Neural cell (in vitro differentiated cells): ENCODE measurements around the gene PDZRN3. TPM values are rescaled to one million over a fixed set of nuclear protein-coding genes. Genes with fewer than 3 reads are reported as not detected.

Source experiments
- H2AFZ ChIP-seq: fragments of 200-600, 300-800 bp; sonication (generic), shearing (Covaris generic); 2 replicates; pipeline ENCODE4 v1.6.0; 2014; ENCODE audit warnings: low read depth, mild to moderate bottlenecking, antibody characterized with exemption, low read length, moderate library complexity
- H3F3A ChIP-seq: fragments of 200-600 bp; shearing (Covaris generic); 2 replicates; pipeline ENCODE4 v1.6.1; 2016; ENCODE audit warnings: mild to moderate bottlenecking, moderate library complexity, mixed read lengths, antibody characterized with exemption, low read length; ENCODE audit not compliant: insufficient read depth, poor library complexity, severe bottlenecking
- H3K27ac ChIP-seq: fragments of 200-600, 300-800 bp; sonication (generic), shearing (Covaris generic); 2 replicates; pipeline ENCODE4 v1.5.1; 2014; ENCODE audit warnings: mild to moderate bottlenecking, low read length, moderate library complexity
- H3K27me3 ChIP-seq: fragments of 300-800, 200-600 bp; sonication (generic), shearing (Covaris generic); 2 replicates; pipeline ENCODE4 v1.6.0; 2014; ENCODE audit warnings: mild to moderate bottlenecking, low read depth, low read length, moderate library complexity; ENCODE audit not compliant: insufficient read depth
- H3K36me3 ChIP-seq: fragments of 300-800, 200-600 bp; sonication (generic), shearing (Covaris generic); 2 replicates; pipeline ENCODE4 v1.5.1; 2014; ENCODE audit warnings: mild to moderate bottlenecking, antibody characterized with exemption, low read length, moderate library complexity; ENCODE audit not compliant: insufficient read depth
- H3K4me2 ChIP-seq: fragments of 300-800, 200-600 bp; sonication (generic), shearing (Covaris generic); 2 replicates; pipeline ENCODE4 v1.6.0; 2014; ENCODE audit warnings: mild to moderate bottlenecking, low read length
- H3K4me3 ChIP-seq: fragments of 300-800, 200-600 bp; sonication (generic), shearing (Covaris generic); 2 replicates; pipeline ENCODE4 v1.5.1; 2014; ENCODE audit warnings: mild to moderate bottlenecking, low read length, moderate library complexity
- H3K79me2 ChIP-seq: fragments of 200-600 bp; shearing (Covaris generic); replicated peaks from 2 replicates; pipeline ENCODE4 v1.6.0; 2014; ENCODE audit warnings: mild to moderate bottlenecking, low read length, moderate library complexity; ENCODE audit not compliant: insufficient read depth
- H3K9ac ChIP-seq: fragments of 300-800, 200-600 bp; sonication (generic), shearing (Covaris generic); 2 replicates; pipeline ENCODE4 v1.6.1; 2016; ENCODE audit warnings: mild to moderate bottlenecking, low read length, mixed read lengths
- H3K9me2 ChIP-seq: fragments of 200-600 bp; shearing (Covaris generic); 2 replicates; pipeline ENCODE4 v1.6.1; 2016; ENCODE audit warnings: mild to moderate bottlenecking, low read length, mixed read lengths; ENCODE audit not compliant: insufficient read depth
- H3K9me3 ChIP-seq: fragments of 200-600, 300-800 bp; sonication (generic), shearing (Covaris generic); 2 replicates; pipeline ENCODE4 v1.6.1; 2016; ENCODE audit warnings: mild to moderate bottlenecking, mixed run types, low read length, moderate library complexity, mixed read lengths
- H4K20me1 ChIP-seq: fragments of 200-600 bp; shearing (Covaris generic); 2 replicates; pipeline ENCODE4 v1.6.1; 2016; ENCODE audit warnings: mild to moderate bottlenecking, mixed run types; ENCODE audit not compliant: insufficient read depth
- CTCF ChIP-seq: fragments of 450-650 bp; IDR thresholded peaks from 2 replicates; pipeline ENCODE4 v1.5.1; 2014; ENCODE audit warnings: antibody characterized with exemption, mild to moderate bottlenecking, moderate library complexity; ENCODE audit not compliant: poor library complexity, severe bottlenecking
- EP300 ChIP-seq: fragments of 450-650 bp; conservative IDR thresholded peaks from 2 replicates; pipeline ENCODE4 v1.6.1; 2014; ENCODE audit warnings: antibody characterized with exemption, mild to moderate bottlenecking, moderate library complexity; ENCODE audit not compliant: poor library complexity, severe bottlenecking
- EZH2 ChIP-seq: fragments of 200-600, 300-800 bp; shearing (Covaris generic), sonication (generic); IDR thresholded peaks from 2 replicates; pipeline ENCODE4 v1.6.1; 2014; ENCODE audit warnings: antibody characterized with exemption, low read length, borderline replicate concordance, mild to moderate bottlenecking; ENCODE audit not compliant: insufficient read depth, poor library complexity, severe bottlenecking
- MXI1 ChIP-seq: fragments of 450-650 bp; conservative IDR thresholded peaks from 2 replicates; pipeline ENCODE4 v1.6.1; 2014; ENCODE audit warnings: antibody characterized with exemption, mild to moderate bottlenecking; ENCODE audit not compliant: poor library complexity, severe bottlenecking
- POLR2AphosphoS5 ChIP-seq: IDR thresholded peaks from 2 replicates; pipeline ENCODE4 v1.6.1; 2012
- RAD21 ChIP-seq: fragments of 450-650 bp; conservative IDR thresholded peaks from 2 replicates; pipeline ENCODE4 v1.6.1; 2014; ENCODE audit warnings: antibody characterized with exemption, mild to moderate bottlenecking, moderate library complexity
- REST ChIP-seq: IDR thresholded peaks from 2 replicates; pipeline ENCODE4 v1.6.1; 2012; ENCODE audit warnings: borderline replicate concordance
- SMC3 ChIP-seq: fragments of 450-650 bp; conservative IDR thresholded peaks from 2 replicates; pipeline ENCODE4 v1.6.1; 2014; ENCODE audit warnings: antibody characterized with exemption, mild to moderate bottlenecking, moderate library complexity; ENCODE audit not compliant: poor library complexity
- TAF1 ChIP-seq: IDR thresholded peaks from 2 replicates; pipeline ENCODE4 v1.6.1; 2012; ENCODE audit warnings: low read depth
- polyA plus RNA-seq: library from polyadenylated mRNA; depleted of rRNA; stranded (reverse); fragments of >200 nt; gene quantifications from 2 replicates; pipeline ENCODE4 v1.2.3, GENCODE V29; 2014

PDZRN3 gene
- polyA plus RNA-seq, 1 donor from 2014 or later: 1.1 TPM

GRCh38 chr3:73556520-73557372, 68.0 kb downstream of the PDZRN3 start:
- Histone ChIP-seq H3K27ac (no peak overlapping the region), H4K20me1 (no peaks in the 10 kb centered on the region), H3K27me3 (no peaks in the 10 kb centered on the region), H3K9me3 (no peaks in the 10 kb centered on the region), H3K79me2 (no peaks in the 10 kb centered on the region), H3K9me2 (no peaks in the 10 kb centered on the region), H3K9ac (no peak overlapping the region), H3K4me2 (no peak overlapping the region), H3K36me3 (no peaks in the 10 kb centered on the region), H3F3A (no peaks in the 10 kb centered on the region), H3K4me3 (no peak overlapping the region), H2AFZ (no peak overlapping the region)
- TF ChIP-seq REST (no peak), SMC3 (no peak), POLR2AphosphoS5 (no peak), EZH2 (no peak)

GRCh38 chr3:73555076-73555475, 69.7 kb downstream of the PDZRN3 start:
- H3K4me2 ChIP-seq: no peak overlapping the region
- no peaks in the 10 kb centered on the region for H3K9me2 ChIP-seq
- H3K27ac ChIP-seq: no peak overlapping the region
- H3K4me3 ChIP-seq: no peak overlapping the region
- H3K9ac ChIP-seq: no peak overlapping the region
- no peak for TF ChIP-seq POLR2AphosphoS5
- no peak for TF ChIP-seq RAD21
- TF ChIP-seq TAF1: no peak
- no peak for TF ChIP-seq SMC3
- no peak for TF ChIP-seq CTCF
- no peak for TF ChIP-seq EP300
- TF ChIP-seq MXI1: no peak
- TF ChIP-seq EZH2: no peak
- no peak for TF ChIP-seq REST
- no peaks in the 10 kb centered on the region for H3K9me3 ChIP-seq
- no peaks in the 10 kb centered on the region for H3F3A ChIP-seq
- H4K20me1 ChIP-seq: no peaks in the 10 kb centered on the region
- H2AFZ ChIP-seq: no peak overlapping the region
- H3K79me2 ChIP-seq: no peaks in the 10 kb centered on the region
- H3K27me3 ChIP-seq: no peaks in the 10 kb centered on the region
- no peaks in the 10 kb centered on the region for H3K36me3 ChIP-seq
